ENCODE results near the gene RAB29.
A peak's percentile ranks its signal among the peaks of the same experiment; 100 is the strongest.

RAB29 gene

GRCh38 chr1:205794011-205794730 lies 18.9 kb upstream of the RAB29 start:
- DNase-seq (ENCODE audit: low read depth) = no peak

DNA sequence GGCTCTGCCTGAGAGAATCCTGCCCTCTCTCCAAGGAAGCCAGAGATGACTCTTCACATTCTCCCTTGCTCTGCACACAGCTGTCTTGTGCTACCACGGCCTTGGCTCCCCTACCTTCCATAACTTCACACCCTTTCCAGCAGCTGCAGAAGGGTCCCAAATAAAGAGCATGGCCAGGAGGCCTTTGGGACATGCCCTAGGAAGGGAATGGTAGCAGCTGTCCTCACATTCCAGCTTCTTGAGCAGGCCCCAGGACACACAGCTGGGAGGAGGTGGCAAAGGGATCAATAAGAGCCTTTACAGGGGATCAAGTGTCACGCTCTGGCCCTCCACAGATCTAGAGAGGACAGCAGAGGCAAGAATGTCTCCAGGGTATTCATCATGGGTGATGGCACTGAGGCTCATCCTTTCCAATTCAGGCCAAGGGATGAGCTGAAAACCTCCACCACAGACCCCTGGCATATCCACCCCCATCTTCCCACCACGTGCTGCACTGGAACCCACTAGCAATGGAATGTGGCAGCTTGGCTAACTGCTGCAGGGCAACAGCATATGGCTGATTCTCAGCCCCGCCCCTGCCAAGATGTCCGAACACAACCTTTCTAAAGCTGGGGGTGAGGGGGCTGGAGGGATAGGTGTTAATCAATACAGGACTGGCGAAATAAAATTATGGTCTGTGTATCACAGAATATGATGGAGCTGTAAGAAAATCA lies 17.8 kb upstream of the RAB29 start:
- no peak for DNase-seq (ENCODE audit: low read depth)

GRCh38 chr1:205792481-205792881 lies 17.2 kb upstream of the RAB29 start:
- no peak for DNase-seq (ENCODE audit: low read depth)

- peak; percentile 8 for DNase-seq (ENCODE audit: low read depth)
Measured at GRCh38 chr1:205791568-205792180, 16.4 kb upstream of the RAB29 start.

DNA sequence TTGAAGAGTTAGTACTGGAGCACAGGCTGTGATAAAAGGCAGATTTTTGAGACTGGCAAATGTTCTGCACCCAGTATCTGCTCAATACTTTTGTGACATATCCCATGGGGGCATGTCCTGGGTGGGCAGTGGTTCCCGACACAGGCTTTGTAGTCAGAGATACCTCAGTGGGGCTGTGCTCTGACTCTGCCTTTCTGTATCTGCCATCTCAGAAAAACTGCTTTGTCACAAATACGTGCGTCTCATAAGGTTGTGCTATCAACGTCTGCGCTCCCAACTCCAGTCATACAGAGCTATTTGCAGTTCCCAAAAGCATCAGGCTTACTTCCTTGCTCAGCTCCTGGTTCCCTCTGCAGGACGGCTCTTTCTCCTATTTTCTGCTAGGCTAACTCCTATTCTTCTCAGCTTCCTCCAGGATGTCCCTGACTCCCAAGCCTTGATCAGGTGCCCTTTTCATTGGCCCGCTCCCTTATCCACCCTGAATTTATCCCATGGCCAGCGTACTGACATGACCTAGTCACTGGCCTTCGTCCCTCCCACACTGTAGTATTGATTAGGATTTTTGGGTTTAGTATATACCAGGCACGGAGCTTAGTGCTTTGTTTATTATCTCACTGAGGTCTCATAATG lies 12.1 kb upstream of the RAB29 start:
- DNase-seq (ENCODE audit: low read depth) = no peak

DNA sequence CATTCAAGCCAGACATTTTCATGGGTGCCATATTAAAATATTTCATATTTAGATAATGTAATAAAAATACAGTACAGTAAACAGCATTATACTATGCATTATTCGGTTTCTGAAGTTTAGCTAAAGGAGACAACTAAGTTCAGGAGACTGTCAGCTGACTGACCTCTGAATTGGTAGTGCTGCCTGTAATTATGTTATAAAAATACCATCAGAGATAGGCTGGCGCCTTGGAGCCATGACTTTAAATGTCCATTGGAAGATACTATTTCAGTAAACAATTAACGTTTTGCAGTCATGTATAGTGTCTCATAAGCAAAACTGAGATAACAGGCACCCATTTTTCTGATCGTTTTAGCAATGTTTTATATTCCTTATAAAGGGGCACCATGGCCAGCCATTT lies 11.3 kb upstream of the RAB29 start:
- no peak for DNase-seq (ENCODE audit: low read depth)

DNA sequence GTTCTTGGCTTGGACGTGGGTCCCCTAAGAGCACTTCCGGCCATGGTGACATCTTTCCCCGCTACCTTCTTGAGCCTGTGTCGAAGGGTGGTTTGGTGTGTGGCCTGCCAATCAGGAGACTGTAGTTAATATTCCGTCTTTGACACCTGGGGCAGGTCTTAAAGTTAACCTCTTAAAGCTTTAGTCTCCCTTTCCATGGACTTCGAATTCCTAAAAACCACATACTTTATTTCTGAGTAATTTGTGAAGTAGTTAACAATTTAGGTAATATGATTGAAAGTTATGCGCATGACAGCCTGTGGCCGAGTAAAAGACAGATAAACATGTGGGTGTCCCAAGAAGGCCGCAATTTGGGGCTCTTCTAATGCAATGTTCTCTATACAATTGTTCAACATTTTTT lies 10.2 kb upstream of the RAB29 start:
- DNase-seq (ENCODE audit: low read depth) = no peak

DNA sequence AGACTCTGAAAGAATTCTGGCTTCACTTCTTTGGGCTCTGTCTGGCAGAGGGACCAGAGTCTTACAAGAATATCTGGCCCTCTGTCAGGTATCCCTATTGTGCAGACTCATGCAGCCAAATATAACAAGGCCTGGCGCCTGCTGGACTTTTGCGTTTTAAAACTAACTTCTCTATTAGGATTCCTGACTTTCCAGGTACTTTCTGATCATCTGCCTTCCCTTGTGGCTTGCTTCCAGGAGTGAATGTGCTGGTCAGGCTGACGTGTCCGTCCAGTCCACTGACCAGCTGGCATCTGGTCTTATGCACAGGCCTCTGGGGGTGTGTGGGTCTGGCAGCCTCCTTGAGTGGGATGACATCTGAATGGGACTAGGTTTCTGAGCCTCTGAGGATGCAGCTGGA lies 8.6 kb upstream of the RAB29 start:
- DNase-seq (ENCODE audit: low read depth) = no peak

DNA sequence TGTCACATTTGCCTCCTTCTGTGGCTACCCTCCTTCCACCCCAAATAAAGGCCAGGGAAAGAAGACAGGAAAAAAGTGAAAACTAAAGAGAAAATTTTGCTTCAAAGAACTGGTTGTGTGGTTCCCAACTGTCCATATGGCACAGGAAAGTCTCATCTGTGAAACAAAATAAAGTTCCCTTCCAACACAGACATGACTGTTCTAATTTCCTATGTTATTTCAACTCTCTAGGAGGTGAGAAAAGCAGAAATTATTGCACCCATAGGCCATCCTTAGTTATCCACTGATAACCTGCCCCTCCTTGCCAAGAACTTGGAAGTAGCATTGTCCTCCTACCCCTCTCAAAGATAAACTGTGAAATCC lies 8.1 kb upstream of the RAB29 start:
- DNase-seq (ENCODE audit: low read depth) = no peak

DNA sequence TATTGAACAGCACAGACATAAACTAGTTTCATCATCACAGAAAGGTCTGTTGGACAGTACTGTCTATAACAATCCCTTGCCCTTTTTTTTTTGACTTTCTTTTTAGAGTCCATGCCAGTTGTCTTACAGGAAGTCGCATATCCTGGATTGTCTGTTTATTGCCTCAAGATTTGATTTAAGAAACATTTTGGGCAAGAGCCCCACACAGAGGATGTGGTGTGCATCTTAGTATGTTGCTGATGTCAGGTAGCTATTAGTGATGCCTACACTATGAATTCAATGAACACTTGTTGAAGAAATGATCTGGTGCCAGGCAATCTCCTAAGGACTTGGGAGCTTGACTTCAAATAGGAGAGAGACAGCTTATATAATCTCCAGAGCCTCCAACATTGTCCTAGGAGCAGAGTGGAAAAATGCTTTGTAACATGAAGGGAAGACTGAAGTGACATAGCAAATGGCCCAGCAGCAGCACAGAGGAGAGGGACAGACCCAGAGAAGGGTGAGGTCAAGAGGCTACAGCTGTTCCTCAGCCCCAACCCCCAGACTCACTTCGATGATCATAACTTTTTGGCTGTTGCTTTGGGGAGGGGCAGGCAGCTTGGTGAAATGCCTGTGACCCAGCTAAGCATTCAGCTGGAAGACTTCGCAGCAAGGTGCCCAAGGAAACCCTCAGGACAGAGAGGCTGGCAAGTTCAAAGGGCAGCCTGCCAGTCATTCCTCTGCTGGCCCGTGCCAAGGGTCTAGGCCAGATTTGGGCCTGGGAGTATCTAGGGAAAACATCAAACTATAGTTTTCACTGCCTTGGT lies 7.5 kb upstream of the RAB29 start:
- no peak for DNase-seq (ENCODE audit: low read depth)

DNA sequence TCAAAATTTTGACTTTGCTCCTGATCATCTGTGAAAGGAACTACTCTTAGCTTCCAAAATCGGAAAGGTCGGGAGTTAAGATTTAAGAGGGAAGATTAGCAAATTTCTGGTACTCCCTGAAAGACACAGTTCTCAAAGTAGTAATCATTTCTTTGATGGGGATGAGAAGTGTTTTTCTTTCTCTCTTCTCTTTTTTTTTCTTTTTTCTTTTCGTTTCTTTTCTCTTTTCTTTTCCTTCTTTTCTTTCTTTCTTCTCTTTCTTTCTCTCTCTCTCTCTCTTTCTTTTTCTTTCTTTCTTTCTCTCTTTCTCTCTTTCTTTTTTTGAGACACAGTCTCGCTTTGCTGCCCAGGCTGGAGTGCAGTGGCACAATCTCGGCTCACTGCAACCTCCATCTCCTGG lies 5.1 kb upstream of the RAB29 start:
- DNase-seq (ENCODE audit: low read depth) = no peak

DNA sequence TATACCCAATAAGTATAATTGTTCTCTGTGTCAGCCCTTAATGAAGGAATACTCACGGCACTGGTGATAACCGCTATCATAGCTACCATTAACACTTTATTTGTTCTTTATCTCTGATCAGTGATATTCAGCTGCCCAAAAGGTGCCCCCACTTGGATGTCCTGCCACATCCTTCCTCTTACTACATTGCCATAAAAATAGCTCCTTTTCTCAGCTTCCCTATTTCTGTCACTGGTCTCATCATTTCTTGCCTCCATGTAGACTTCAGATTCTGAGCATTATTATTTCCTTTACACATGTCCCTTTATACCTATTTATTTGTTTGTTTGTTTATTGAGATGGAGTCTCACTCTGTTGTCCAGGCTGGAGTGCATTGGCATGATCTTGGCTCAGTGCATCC lies 2.7 kb upstream of the RAB29 start:
- no peak for DNase-seq (ENCODE audit: low read depth)

DNA sequence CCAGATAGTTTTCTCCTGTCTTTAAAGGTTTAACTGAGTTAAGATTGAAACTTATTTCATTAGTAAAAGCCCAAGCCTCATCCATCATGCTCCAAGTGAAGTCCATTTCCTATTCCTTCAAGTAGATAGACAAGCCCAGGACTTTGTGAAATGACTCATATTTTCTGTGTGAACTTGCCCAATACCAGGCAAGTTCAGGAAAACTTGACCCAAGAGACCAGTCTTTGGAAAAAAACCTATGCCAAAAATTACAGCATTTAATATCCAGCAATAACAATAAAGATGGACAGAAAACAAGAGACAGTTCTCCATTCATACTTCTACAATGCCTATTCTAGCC lies 405 bp upstream of the RAB29 start:
- no peak for DNase-seq (ENCODE audit: low read depth)

- DNase-seq (ENCODE audit: low read depth) = peak; percentile 45
Measured at GRCh38 chr1:205774198-205775014, 876 bp downstream of the RAB29 start.

GRCh38 chr1:205772607-205773032 lies 2.7 kb downstream of the RAB29 start:
- DNase-seq (ENCODE audit: low read depth) = no peak

DNA sequence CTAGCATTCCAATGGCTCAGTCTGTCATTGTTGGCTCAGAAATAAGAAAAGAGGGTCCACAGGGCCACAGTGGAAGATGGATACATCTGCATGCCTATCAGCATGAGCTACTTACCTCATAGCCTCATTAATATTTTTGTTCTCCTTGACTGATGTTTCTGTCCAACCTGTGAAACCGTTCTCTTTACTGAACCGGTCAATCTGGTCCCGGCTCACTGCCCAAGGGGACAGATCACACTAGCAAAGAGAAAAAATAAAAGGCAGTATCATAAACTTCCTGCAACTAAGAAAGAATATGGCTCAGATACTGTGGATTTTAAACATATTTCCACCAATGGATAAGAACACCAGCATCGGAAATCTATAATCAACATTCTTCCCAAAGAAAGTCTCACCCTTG lies 4.7 kb downstream of the RAB29 start:
- DNase-seq (ENCODE audit: low read depth) = no peak

- DNase-seq (ENCODE audit: low read depth) = no peak
Measured at GRCh38 chr1:205769641-205770365, 5.5 kb downstream of the RAB29 start.

- no peak for DNase-seq (ENCODE audit: low read depth)
Measured at GRCh38 chr1:205767248-205767647, 8.0 kb downstream of the RAB29 start.

DNA sequence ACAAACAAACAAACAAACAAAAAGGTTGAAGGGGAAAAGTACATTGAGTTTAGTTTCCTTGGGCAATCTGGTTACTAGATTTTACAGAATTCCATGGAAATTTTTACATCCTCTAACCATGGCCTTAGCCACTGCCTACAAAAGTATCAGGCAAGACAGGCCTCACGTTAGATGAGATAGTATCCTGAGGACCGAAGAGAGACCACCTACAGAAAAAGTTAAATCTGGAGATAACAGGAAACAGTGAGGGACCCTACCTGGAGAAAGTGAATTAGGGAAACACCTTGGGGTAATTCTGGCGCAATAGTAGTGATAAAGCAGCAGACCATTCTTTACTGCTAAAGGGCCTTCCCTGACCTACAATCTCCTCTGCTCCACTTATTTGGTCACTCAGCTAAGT lies 8.7 kb downstream of the RAB29 start:
- no peak for DNase-seq (ENCODE audit: low read depth)

DNA sequence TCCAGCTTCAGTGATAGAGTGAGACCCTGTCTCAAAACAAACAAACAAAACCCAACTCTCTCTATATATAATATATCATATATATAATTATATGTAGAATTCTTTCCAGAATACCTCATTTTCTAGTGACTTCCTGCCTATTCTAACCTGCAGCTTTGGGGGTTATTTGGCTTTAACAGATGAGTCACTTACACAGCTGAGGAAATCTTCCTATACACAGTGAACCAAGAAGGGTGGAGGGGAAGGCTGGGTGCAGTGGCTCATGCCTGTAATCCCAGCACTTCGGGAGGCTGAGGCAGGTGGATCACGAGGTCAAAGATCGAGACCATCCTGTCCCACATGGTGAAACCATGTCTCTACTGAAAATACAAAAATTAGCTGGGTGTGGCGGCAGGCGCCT lies 9.2 kb downstream of the RAB29 start:
- DNase-seq (ENCODE audit: low read depth) = no peak

DNA sequence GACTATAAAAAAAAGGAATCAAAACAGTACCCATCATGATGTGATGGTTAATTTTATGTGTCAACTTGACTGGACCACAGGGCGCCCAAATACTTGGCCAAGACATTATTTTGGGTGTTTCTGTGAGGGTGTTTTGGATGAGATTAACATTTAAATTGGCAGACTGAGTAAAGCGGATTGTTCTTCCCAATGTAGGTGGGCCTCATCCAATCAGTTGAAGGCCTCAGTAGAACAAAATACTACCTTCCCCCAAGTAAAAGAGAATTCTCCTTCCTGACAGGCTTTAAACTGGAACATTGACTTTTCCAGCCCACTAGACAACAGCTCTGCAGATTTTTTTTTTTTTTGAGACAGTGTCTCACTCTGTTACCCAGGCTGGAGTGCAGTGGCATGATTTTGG lies 10.7 kb downstream of the RAB29 start:
- DNase-seq (ENCODE audit: low read depth) = no peak
